Measurements from ENCODE around the gene MGAT4D. TPM values are rescaled to one million over a fixed set of nuclear protein-coding genes. Genes with fewer than 3 reads are reported as not detected.
"Not testable (repeated sequence)": the region's sequence is repeated elsewhere in the genome, so short reads cannot be mapped to it uniquely, and the experiment has no call there.

The MGAT4D gene
- total and polyA plus RNA-seq, 2 donors (not counting 1 experiment from before 2014, with no cell fraction given), result not detected

- Histone ChIP-seq H3K27ac (ENCODE audit: insufficient read depth, low read length) (peak overlapping the region; percentile 18), H3K36me3 (ENCODE audit: control insufficient read depth, insufficient read depth, low read length) (no peaks in the 10 kb centered on the region), H4K20me1 (ENCODE audit: control insufficient read depth, extremely low read depth, insufficient read depth, low read length) (no peaks in the 10 kb centered on the region), H3K4me2 (ENCODE audit: extremely low read depth, insufficient read depth, low read length) (peak overlapping the region; percentile 97), H3K4me3 (replicated peaks in 1 of 4; ENCODE audit: control extremely low read depth in 1 of 4, insufficient read depth in 1 of 4, low read depth in 3 of 4, low read length in 4 of 4) (peak overlapping the region; percentile 67 to 80 (median 76)), H3K4me1 (ENCODE audit: control insufficient read depth, extremely low read depth, insufficient read depth, low read length) (peaks cover 3% of the 10 kb centered on the region), H3K79me2 (ENCODE audit: control insufficient read depth, insufficient read depth, low read length) (no peaks in the 10 kb centered on the region), H3K9ac (ENCODE audit: insufficient read depth, low read length) (no peak overlapping the region), H2AFZ (ENCODE audit: low read length) (peak overlapping the region; percentile 98), H3K9me3 (ENCODE audit: control insufficient read depth, insufficient read depth, low read depth, low read length) (no peaks in the 10 kb centered on the region), H3K27me3 (ENCODE audit: control insufficient read depth, insufficient read depth, low read length) (no peaks in the 10 kb centered on the region)
- DNase-seq (ENCODE audit: low read depth in 2 of 2), result peak in 1 of 2 donors; percentile 1
- TF ChIP-seq EZH2 (IDR thresholded peaks at IDR 0.05; ENCODE audit: low read length, missing control alignments), result no peak
- TF ChIP-seq, protein P1, sequence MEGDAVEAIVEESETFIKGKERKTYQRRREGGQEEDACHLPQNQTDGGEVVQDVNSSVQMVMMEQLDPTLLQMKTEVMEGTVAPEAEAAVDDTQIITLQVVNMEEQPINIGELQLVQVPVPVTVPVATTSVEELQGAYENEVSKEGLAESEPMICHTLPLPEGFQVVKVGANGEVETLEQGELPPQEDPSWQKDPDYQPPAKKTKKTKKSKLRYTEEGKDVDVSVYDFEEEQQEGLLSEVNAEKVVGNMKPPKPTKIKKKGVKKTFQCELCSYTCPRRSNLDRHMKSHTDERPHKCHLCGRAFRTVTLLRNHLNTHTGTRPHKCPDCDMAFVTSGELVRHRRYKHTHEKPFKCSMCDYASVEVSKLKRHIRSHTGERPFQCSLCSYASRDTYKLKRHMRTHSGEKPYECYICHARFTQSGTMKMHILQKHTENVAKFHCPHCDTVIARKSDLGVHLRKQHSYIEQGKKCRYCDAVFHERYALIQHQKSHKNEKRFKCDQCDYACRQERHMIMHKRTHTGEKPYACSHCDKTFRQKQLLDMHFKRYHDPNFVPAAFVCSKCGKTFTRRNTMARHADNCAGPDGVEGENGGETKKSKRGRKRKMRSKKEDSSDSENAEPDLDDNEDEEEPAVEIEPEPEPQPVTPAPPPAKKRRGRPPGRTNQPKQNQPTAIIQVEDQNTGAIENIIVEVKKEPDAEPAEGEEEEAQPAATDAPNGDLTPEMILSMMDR (conservative IDR thresholded peaks at IDR 0.05 in 1 of 2, IDR thresholded peaks at IDR 0.05 in 1 of 2; ENCODE audit: low read depth in 1 of 2, low read length in 2 of 2), result peak in 1 of 2 donors; percentile 25
Measured at GRCh38 chr4:140426610-140427105, 71.4 kb downstream of the MGAT4D start.

- H3K4me1 ChIP-seq (ENCODE audit: control insufficient read depth, extremely low read depth, insufficient read depth, low read length), result peaks cover 3% of the 10 kb centered on the region
- H3K9me3 ChIP-seq (ENCODE audit: control insufficient read depth, insufficient read depth, low read depth, low read length), result no peaks in the 10 kb centered on the region
- no peak overlapping the region for H3K27ac ChIP-seq (ENCODE audit: insufficient read depth, low read length)
- no peaks in the 10 kb centered on the region for H3K27me3 ChIP-seq (ENCODE audit: control insufficient read depth, insufficient read depth, low read length)
- no peak overlapping the region for H3K4me2 ChIP-seq (ENCODE audit: extremely low read depth, insufficient read depth, low read length)
- H3K36me3 ChIP-seq (ENCODE audit: control insufficient read depth, insufficient read depth, low read length), result no peaks in the 10 kb centered on the region
- no peaks in the 10 kb centered on the region for H3K79me2 ChIP-seq (ENCODE audit: control insufficient read depth, insufficient read depth, low read length)
- no peak overlapping the region for H3K9ac ChIP-seq (ENCODE audit: insufficient read depth, low read length)
- H4K20me1 ChIP-seq (ENCODE audit: control insufficient read depth, extremely low read depth, insufficient read depth, low read length), result no peaks in the 10 kb centered on the region
- DNase-seq (ENCODE audit: low read depth in 2 of 2), result peak; percentile 39 to 55
- TF ChIP-seq EZH2 (IDR thresholded peaks at IDR 0.05; ENCODE audit: low read length, missing control alignments), result no peak
- TF ChIP-seq, protein P1 (conservative IDR thresholded peaks at IDR 0.05 in 1 of 2, IDR thresholded peaks at IDR 0.05 in 1 of 2; ENCODE audit: low read depth in 1 of 2, low read length in 2 of 2), result no peak
- H3K4me3 ChIP-seq (replicated peaks in 1 of 4; ENCODE audit: control extremely low read depth in 1 of 4, insufficient read depth in 1 of 4, low read depth in 3 of 4, low read length in 4 of 4), result no peak overlapping the region
- H2AFZ ChIP-seq (ENCODE audit: low read length), result no peak overlapping the region
Measured at GRCh38 chr4:140423106-140423505, 75.0 kb downstream of the MGAT4D start.

DNA sequence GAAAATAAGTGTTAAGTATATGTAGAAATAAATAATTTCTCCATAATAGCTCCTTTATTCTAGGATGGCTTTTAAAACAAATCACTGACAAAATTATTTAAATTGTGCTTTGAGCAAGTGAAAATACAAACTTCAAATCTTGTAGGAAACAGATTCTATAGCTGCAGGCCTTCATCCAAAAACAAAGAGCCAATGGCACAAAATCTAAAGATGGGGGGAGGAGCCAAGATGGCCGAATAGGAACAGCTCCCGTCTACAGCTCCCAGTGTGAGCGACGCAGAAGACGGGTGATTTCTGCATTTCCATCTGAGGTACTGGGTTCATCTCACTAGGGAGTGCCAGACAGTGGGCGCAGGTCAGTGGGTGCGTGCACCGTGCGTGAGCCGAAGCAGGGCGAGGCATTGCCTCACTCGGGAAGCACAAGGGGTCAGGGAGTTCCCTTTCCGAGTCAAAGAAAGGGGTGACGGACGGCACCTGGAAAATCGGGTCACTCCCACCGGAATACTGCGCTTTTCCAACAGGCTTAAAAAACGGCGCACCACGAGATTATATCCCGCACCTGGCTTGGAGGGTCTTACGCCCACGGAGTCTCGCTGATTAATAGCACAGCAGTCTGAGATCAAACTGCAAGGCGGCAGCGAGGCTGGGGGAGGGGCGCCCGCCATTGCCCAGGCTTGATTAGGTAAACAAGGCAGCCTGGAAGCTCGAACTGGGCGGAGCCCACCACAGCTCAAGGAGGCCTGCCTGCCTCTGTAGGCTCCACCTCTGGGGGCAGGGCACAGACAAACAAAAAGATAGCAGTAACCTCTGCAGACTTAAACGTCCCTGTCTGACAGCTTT is 84.7 kb downstream of the MGAT4D start:
- H3K4me3 ChIP-seq (replicated peaks in 1 of 4; ENCODE audit: control extremely low read depth in 1 of 4, insufficient read depth in 1 of 4, low read depth in 3 of 4, low read length in 4 of 4); H3K9ac ChIP-seq (ENCODE audit: insufficient read depth, low read length); H3K9me3 ChIP-seq (ENCODE audit: control insufficient read depth, insufficient read depth, low read depth, low read length); H3K36me3 ChIP-seq (ENCODE audit: control insufficient read depth, insufficient read depth, low read length); H2AFZ ChIP-seq (ENCODE audit: low read length); H3K27ac ChIP-seq (ENCODE audit: insufficient read depth, low read length); H3K27me3 ChIP-seq (ENCODE audit: control insufficient read depth, insufficient read depth, low read length); H3K4me2 ChIP-seq (ENCODE audit: extremely low read depth, insufficient read depth, low read length); DNase-seq (ENCODE audit: low read depth in 2 of 2); H3K79me2 ChIP-seq (ENCODE audit: control insufficient read depth, insufficient read depth, low read length); H4K20me1 ChIP-seq (ENCODE audit: control insufficient read depth, extremely low read depth, insufficient read depth, low read length); H3K4me1 ChIP-seq (ENCODE audit: control insufficient read depth, extremely low read depth, insufficient read depth, low read length): not testable (repeated sequence)
